Ovary (tissue), 3 donors: ENCODE data around the gene GDF10.

Experiments used
- CTCF ChIP-seq, 3 donors: fragments of 450-650 bp in 2 of 3; fragments of 200-600 bp in 1 of 3; IDR thresholded peaks; one replicate each; pipeline versions ENCODE4 v1.5.1 to v1.8.0; 2016 to 2022; ENCODE audit warnings: antibody characterized with exemption in 3 of 3, mild to moderate bottlenecking in 1 of 3
- EP300 ChIP-seq: sonication (generic); formaldehyde crosslinking; IDR thresholded peaks from one replicate; pipeline ENCODE4 v1.6.1; 2017; ENCODE audit warnings: antibody characterized with exemption
- POLR2A ChIP-seq: fragments of 450-650 bp; IDR thresholded peaks from one replicate; pipeline ENCODE4 v1.6.1; 2017; ENCODE audit warnings: antibody characterized with exemption, mild to moderate bottlenecking, moderate library complexity
- donor health status: DM: no; HTN: no; CAD: no.

- no peak for TF ChIP-seq EP300
- no peak for TF ChIP-seq POLR2A
- TF ChIP-seq CTCF (IDR thresholded peaks at IDR 0.05): no peak
Observed at GRCh38 chr10:47334466-47335295, 34.7 kb downstream of the GDF10 start.
